Activated CD8-positive, alpha-beta T cell treated with anti-CD3 and anti-CD28 coated beads for 36 hours (primary cell): Measurements from ENCODE around the gene E2F4. TPM values are rescaled to one million over a fixed set of nuclear protein-coding genes. Genes with fewer than 3 reads are reported as not detected.

Experiments
- ATAC-seq: fragments of 200-7000 bp; cut with Tn5 transposase; one replicate; pipeline ENCODE4 v1.10.0; 2021; ENCODE audit warnings: mild to moderate bottlenecking, moderate library complexity
- CTCF ChIA-PET: fragments of 350-600 bp; sonication (Branson Sonifier 250); formaldehyde crosslinking; loops from one replicate; lab custom pipeline; 2021; ENCODE audit warnings: antibody characterized with exemption; lab: Charles Lee
- POLR2A ChIA-PET: fragments of 350-600 bp; sonication (Branson Sonifier 250); formaldehyde crosslinking; loops from one replicate; lab custom pipeline; 2021; ENCODE audit warnings: antibody characterized with exemption; lab: Charles Lee
- DNase-seq: peaks from one replicate; pipeline ENCODE4 v3.0.0-alpha.2; 2020
- H3K27ac Mint-ChIP-seq: one replicate; pipeline ENCODE4 v1.8.0; 2021; ENCODE audit warnings: mild to moderate bottlenecking, mixed read lengths
- H3K27me3 Mint-ChIP-seq: one replicate; pipeline ENCODE4 v1.8.0; 2021; ENCODE audit warnings: mixed read lengths
- H3K36me3 Mint-ChIP-seq: one replicate; pipeline ENCODE4 v1.8.0; 2021; ENCODE audit warnings: low read depth, mixed read lengths
- H3K4me1 Mint-ChIP-seq: one replicate; pipeline ENCODE4 v1.8.0; 2021; ENCODE audit warnings: low read depth, mixed read lengths
- H3K4me3 Mint-ChIP-seq: one replicate; pipeline ENCODE4 v1.8.0; 2021; ENCODE audit warnings: mild to moderate bottlenecking, moderate library complexity, mixed read lengths
- H3K9me3 Mint-ChIP-seq: one replicate; pipeline ENCODE4 v1.8.0; 2021; ENCODE audit warnings: mixed read lengths
- intact Hi-C: fragments of 100-400 bp; cut with micrococcal nuclease; formaldehyde crosslinking; loops from one replicate; pipeline ENCODE4 v1.10.0; 2022
- total RNA-seq, 2 experiments: library from RNA; stranded (reverse); gene quantifications; one replicate each; pipeline ENCODE4 v1.2.3, GENCODE V29; 2021
- TF ChIP-seq, protein P1 (sequence below): fragments of 200-600 bp; IDR thresholded peaks from one replicate; pipeline ENCODE4 v1.8.0; 2022; ENCODE audit warnings: antibody characterized with exemption, mild to moderate bottlenecking

Gene E2F4
- total RNA-seq, 2 experiments from 2014 or later: 104 to 105 TPM

DNA sequence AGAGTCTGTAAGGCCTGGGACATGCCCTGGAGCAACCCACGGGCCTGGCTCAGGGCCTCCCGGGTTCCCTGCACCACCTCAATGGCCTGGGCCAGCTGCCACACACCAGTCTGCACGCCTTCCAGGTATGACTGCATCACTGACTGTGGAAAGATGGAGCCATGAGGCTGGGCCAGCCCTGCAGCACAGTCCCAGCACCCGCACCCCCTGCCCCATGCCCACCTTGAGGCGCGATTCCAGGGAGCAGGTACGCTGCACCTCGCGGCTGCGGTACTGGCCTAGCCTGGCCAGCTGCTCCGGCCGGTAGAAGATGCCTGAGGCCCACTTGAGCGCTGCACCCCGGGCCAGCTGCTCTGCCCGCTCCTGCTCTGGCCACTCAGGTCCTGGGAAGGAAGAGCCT is 3.2 kb upstream of the E2F4 start:
- Mint-ChIP-seq H3K27ac (no peak overlapping the region), H3K4me1 (peaks cover 28% of the 10 kb centered on the region), H3K27me3 (peaks cover 12% of the 10 kb centered on the region), H3K9me3 (no peaks in the 10 kb centered on the region), H3K36me3 (peaks cover 14% of the 10 kb centered on the region), H3K4me3 (no peak overlapping the region)
- TF ChIP-seq, protein P1, sequence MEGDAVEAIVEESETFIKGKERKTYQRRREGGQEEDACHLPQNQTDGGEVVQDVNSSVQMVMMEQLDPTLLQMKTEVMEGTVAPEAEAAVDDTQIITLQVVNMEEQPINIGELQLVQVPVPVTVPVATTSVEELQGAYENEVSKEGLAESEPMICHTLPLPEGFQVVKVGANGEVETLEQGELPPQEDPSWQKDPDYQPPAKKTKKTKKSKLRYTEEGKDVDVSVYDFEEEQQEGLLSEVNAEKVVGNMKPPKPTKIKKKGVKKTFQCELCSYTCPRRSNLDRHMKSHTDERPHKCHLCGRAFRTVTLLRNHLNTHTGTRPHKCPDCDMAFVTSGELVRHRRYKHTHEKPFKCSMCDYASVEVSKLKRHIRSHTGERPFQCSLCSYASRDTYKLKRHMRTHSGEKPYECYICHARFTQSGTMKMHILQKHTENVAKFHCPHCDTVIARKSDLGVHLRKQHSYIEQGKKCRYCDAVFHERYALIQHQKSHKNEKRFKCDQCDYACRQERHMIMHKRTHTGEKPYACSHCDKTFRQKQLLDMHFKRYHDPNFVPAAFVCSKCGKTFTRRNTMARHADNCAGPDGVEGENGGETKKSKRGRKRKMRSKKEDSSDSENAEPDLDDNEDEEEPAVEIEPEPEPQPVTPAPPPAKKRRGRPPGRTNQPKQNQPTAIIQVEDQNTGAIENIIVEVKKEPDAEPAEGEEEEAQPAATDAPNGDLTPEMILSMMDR: no peak
- ChIA-PET CTCF (interaction anchor here (1.3 to 1.9 kb wide), 4 partner anchors 9 to 171 kb away, joined by 3 to 7 read pairs (median 5); no protein-coding TSS in a partner anchor), POLR2A (no interaction called here)
- no peak for ATAC-seq
- no peak for DNase-seq
- intact Hi-C loops: loop anchor here (10.0 kb wide), 1 partner anchor 214 kb away; no protein-coding TSS in a partner anchor

DNA sequence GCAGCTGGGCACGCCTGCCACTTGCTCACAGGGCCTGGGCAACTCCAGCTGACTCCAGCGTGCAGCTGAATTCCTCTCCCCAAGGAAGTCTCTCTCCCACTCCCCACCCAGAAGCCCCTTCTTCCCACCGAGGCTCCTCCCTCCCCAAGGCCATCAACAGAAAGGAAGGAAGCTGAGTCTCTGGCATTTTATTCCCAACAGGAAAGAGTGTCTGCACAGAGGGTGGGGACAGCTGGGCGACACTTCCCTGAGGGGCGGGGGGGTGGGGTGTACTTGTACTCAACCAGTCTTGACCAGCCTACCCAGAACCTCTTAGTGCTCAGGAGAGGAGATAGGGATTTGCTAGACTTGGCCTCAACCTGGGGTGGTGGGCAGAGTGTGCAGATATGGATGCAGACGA is 1.9 kb upstream of the E2F4 start, which contains the start of gene EXOC3L1:
Gene EXOC3L1 (minus strand): TSS at position 96 of the 400 bp plus-strand sequence. CDS start 460 bp downstream, outside the sequence.
- TF ChIP-seq, protein P1: no peak
- H3K9me3 Mint-ChIP-seq: no peaks in the 10 kb centered on the region
- H3K4me3 Mint-ChIP-seq: no peak within 1 kb of the TSS
- peaks cover 7% of the 10 kb centered on the region for H3K27me3 Mint-ChIP-seq
- H3K27ac Mint-ChIP-seq: no peak within 1 kb of the TSS
- POLR2A ChIA-PET: interaction anchor here (1.1 kb wide), 1 partner anchor 35 kb away, joined by 3 read pairs; no protein-coding TSS in a partner anchor
- ATAC-seq (no peak), DNase-seq (no peak)
- peaks cover 36% of the 10 kb centered on the region for H3K4me1 Mint-ChIP-seq
- intact Hi-C loops: no loop called here
- CTCF ChIA-PET: interaction anchor here (1.8 to 1.9 kb wide), 2 partner anchors 35 to 172 kb away, joined by 6 to 7 read pairs; no protein-coding TSS in a partner anchor
- H3K36me3 Mint-ChIP-seq: peaks cover 25% of the 10 kb centered on the region

DNA sequence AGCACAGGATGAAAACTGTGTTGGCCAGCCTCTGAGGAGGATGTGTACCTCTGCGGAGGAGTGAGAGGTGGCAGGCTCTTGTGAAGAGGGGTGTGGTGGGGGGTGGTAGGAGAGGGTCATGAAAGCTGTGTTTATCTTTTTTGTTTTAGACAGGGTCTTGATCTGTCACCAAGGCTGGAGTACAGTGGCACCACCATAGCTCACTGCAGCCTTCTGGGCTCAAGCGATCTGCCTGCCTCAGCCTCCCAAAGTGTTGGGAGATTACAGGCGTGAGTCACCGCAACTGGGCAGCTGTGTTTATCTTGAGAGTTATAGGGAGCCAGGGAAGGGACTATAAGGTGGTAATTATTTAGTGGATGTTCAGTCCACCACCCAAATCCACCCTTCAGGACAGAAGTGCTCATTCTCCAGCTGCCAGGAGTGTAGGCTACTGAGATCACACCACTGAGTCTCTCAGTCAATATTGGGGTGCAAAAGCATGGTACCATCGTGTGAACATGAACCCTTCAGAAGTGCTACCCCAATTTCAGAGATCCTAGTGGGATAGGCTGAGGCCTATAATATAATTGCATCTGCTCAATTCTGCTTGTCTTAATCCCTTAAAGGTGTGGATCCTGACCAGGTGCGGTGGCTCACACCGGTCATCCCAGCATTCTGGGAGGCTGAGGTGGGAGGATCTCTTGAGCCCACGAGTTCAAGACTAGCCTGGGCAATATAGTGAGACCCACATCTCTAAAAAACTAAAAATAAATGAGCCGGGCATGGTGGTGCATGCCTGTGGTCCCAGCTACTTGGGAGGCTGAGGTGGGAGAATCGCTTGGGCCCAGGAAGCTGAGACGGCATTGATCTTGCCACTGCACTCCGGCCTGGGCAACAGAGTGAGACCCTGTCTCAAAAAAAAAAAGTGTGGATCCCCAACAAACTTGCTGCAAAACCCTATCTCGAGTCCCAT is 1.2 kb upstream of the E2F4 start:
- Mint-ChIP-seq H3K4me1 (peaks cover 32% of the 10 kb centered on the region), H3K36me3 (peaks cover 29% of the 10 kb centered on the region), H3K27ac (peak overlapping the region; percentile 88), H3K27me3 (peaks cover under 1% of the 10 kb centered on the region), H3K9me3 (no peaks in the 10 kb centered on the region), H3K4me3 (peak overlapping the region; percentile 93)
- intact Hi-C loops: no loop called here
- TF ChIP-seq, protein P1: no peak
- no peak for DNase-seq
- ATAC-seq: no peak
- CTCF ChIA-PET: interaction anchor here (1.9 kb wide), 1 partner anchor 35 kb away, joined by 7 read pairs; no protein-coding TSS in a partner anchor
- POLR2A ChIA-PET: interaction anchor here (1.1 kb wide), 1 partner anchor 36 kb away, joined by 3 read pairs; no protein-coding TSS in a partner anchor

DNA sequence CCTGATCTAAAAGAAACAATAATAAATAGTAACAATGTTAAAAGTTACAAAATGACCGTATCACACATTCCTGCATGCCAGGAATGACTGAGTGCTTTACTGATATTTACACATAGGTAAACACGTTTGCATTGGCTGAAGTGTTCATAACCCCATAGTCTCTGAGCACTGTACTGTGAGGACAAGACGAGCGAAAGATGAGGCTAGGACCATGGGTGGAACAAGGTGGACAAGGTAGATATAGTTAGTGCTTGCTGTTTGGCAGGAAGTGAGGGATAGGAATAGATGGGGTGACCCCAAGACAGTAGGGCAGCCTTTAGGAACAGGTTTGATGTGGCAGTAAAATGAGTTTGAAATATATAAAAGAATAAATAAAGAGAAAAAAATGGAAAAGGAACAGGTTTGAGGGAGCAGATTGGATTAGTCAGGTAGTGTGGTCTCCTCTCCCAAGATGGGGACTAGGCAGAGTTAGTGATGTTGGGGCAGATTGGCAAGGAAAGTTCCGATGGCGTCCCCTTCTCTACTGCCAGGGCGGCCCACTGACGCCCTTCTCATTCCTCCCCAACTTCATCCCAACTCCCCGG is 452 bp upstream of the E2F4 start:
- intact Hi-C loops: no loop called here
- POLR2A ChIA-PET: no interaction called here

More for the DNA sequence above, 452 bp upstream of the E2F4 start:
- H3K36me3 Mint-ChIP-seq: peaks cover 36% of the 10 kb centered on the region
- DNase-seq: no peak
- peaks cover 40% of the 10 kb centered on the region for H3K4me1 Mint-ChIP-seq
- no peaks in the 10 kb centered on the region for H3K9me3 Mint-ChIP-seq
- H3K27me3 Mint-ChIP-seq: no peaks in the 10 kb centered on the region
- CTCF ChIA-PET: interaction anchor here (1.7 kb wide), 1 partner anchor 55 kb away, joined by 6 read pairs; the partner anchor contains the start of gene FHOD1
- peak overlapping the region; percentile 88 for H3K27ac Mint-ChIP-seq
- peak; percentile 34 for ATAC-seq
- TF ChIP-seq, protein P1: no peak
- peak overlapping the region; percentile 93 for H3K4me3 Mint-ChIP-seq
